Measurements from ENCODE around the gene BACE1. TPM values are rescaled to one million over a fixed set of nuclear protein-coding genes. Genes with fewer than 3 reads are reported as not detected.

BACE1 gene
- total RNA-seq, 1 experiment from 2014 or later, result 10.2 TPM

DNA sequence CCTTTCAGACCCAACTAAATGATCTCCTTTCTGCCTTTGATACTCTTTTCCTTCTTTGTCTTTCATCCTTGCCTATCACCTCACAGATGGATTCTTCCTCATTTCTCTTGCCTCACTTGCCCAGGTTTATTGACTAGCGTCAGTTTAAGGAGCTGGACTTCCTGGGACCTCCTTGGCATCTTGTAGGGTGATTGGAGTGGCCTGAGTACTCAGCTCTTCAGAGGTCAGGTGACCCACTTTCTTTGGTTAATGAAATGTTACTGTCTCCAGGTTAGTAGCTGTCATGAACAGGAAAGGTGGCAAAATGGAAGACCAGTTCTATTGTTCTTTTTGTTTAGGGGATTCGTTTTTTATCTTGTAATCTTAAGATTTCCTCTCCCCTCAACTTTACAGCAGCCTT lies 29.5 kb downstream of the BACE1 start:
- no peak overlapping the region for H3K14ac ChIP-seq (ENCODE audit: insufficient read depth, low read length)
- WGBS (ENCODE audit: extremely low coverage, insufficient read length, low lambda C conversion rate), result no CpG with 5 or more reads among the region's 2 CpGs
- peaks cover 30 to 80% (median 71%) of the 10 kb centered on the region in 3 experiments; a peak in 6 of 7 replicates for H3K36me3 Mint-ChIP-seq (ENCODE audit: insufficient read depth in 1 of 3, low read depth in 3 of 3)
- no peak overlapping the region for H2BK5ac ChIP-seq (ENCODE audit: insufficient read length, low read length)
- H3K4ac ChIP-seq (ENCODE audit: low read depth, low read length), result no peak overlapping the region
- H4K5ac ChIP-seq (ENCODE audit: insufficient read length, low read depth, low read length), result no peak overlapping the region
- H2BK20ac ChIP-seq (ENCODE audit: low read depth, low read length, poor library complexity, severe bottlenecking), result no peak overlapping the region
- H2BK12ac ChIP-seq (ENCODE audit: insufficient read length, low read depth, low read length), result no peak overlapping the region
- no peak overlapping the region for H3K4me3 Mint-ChIP-seq
- no peak for DNase-seq
- no peak overlapping the region for H3K23ac ChIP-seq (ENCODE audit: insufficient read length, low read depth, low read length)
- no peak overlapping the region for H2AFZ ChIP-seq (ENCODE audit: low read length)
- H4K8ac ChIP-seq (replicated peaks; ENCODE audit: insufficient read length, low read depth, low read length), result no peak overlapping the region
- no peak overlapping the region for H2BK15ac ChIP-seq (ENCODE audit: low read depth, low read length)
- H2AK5ac ChIP-seq (ENCODE audit: insufficient read length, low read length), result no peak overlapping the region
- H3K4me1 ChIP-seq (ENCODE audit: insufficient read depth, low read length), result no peaks in the 10 kb centered on the region
- no peak overlapping the region for H3K27ac ChIP-seq (ENCODE audit: insufficient read length, low read depth, low read length)
- H3K79me1 ChIP-seq (ENCODE audit: insufficient read depth, low read depth, low read length, poor library complexity, severe bottlenecking), result no peaks in the 10 kb centered on the region
- no peak overlapping the region for H4K91ac ChIP-seq (ENCODE audit: insufficient read length, low read depth, low read length)
- no peak overlapping the region for H2BK120ac ChIP-seq (ENCODE audit: low read depth, low read length, poor library complexity, severe bottlenecking)
- H3K79me2 ChIP-seq (ENCODE audit: insufficient read depth, low read length), result no peaks in the 10 kb centered on the region
- H3K9me3 Mint-ChIP-seq, result no peaks in the 10 kb centered on the region
- no peak overlapping the region for H3K56ac ChIP-seq (ENCODE audit: insufficient read length, low read depth, low read length)
- H3T11ph ChIP-seq (ENCODE audit: low read length), result no peak overlapping the region
- TF ChIP-seq, protein P1, sequence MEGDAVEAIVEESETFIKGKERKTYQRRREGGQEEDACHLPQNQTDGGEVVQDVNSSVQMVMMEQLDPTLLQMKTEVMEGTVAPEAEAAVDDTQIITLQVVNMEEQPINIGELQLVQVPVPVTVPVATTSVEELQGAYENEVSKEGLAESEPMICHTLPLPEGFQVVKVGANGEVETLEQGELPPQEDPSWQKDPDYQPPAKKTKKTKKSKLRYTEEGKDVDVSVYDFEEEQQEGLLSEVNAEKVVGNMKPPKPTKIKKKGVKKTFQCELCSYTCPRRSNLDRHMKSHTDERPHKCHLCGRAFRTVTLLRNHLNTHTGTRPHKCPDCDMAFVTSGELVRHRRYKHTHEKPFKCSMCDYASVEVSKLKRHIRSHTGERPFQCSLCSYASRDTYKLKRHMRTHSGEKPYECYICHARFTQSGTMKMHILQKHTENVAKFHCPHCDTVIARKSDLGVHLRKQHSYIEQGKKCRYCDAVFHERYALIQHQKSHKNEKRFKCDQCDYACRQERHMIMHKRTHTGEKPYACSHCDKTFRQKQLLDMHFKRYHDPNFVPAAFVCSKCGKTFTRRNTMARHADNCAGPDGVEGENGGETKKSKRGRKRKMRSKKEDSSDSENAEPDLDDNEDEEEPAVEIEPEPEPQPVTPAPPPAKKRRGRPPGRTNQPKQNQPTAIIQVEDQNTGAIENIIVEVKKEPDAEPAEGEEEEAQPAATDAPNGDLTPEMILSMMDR (conservative IDR thresholded peaks at IDR 0.05), result no peak
- H3K18ac ChIP-seq (ENCODE audit: insufficient read length, low read depth, low read length), result no peak overlapping the region
- H3K27me3 Mint-ChIP-seq (ENCODE audit: low read depth), result no peaks in the 10 kb centered on the region
- H3K27me3 ChIP-seq (ENCODE audit: insufficient read depth, low read length), result no peaks in the 10 kb centered on the region
- no peaks in the 10 kb centered on the region for H3K23me2 ChIP-seq (ENCODE audit: insufficient read length, low read depth, low read length, poor library complexity, severe bottlenecking)
- no peaks in the 10 kb centered on the region for H3K9me3 ChIP-seq (ENCODE audit: control insufficient read depth, low read depth, low read length)
- no peaks in the 10 kb centered on the region for H4K20me1 ChIP-seq (ENCODE audit: control insufficient read depth, insufficient read depth, insufficient read length)
- no peaks in the 10 kb centered on the region for H3K4me1 Mint-ChIP-seq
- H3K27ac Mint-ChIP-seq, result no peak overlapping the region; a peak in 1 of 7 replicates
- no peak overlapping the region for H3K4me2 ChIP-seq (ENCODE audit: insufficient read depth, insufficient read length, low read length)
- H3K9ac ChIP-seq (ENCODE audit: extremely low read depth, insufficient read length, low read length), result no peak overlapping the region
